Measurements from ENCODE around the gene ACOX3.
"Not testable (repeated sequence)": the region's sequence is repeated elsewhere in the genome, so short reads cannot be mapped to it uniquely, and the experiment has no call there.

ACOX3 gene

GRCh38 chr4:8433136-8433535 is 7.4 kb downstream of the ACOX3 start:
- no peak for DNase-seq (ENCODE audit: low spot score)

- DNase-seq (ENCODE audit: low spot score): no peak
Measured at GRCh38 chr4:8431553-8431952, 9.0 kb downstream of the ACOX3 start.

GRCh38 chr4:8428288-8429097 is 12.0 kb downstream of the ACOX3 start:
- peak; percentile 90 for DNase-seq (ENCODE audit: low spot score)

GRCh38 chr4:8427761-8428287 is 12.7 kb downstream of the ACOX3 start:
- DNase-seq (ENCODE audit: low spot score): peak; percentile 20

- DNase-seq (ENCODE audit: low spot score): no peak
Measured at GRCh38 chr4:8427262-8427661, 13.3 kb downstream of the ACOX3 start.

GRCh38 chr4:8422786-8423185 is 17.7 kb downstream of the ACOX3 start:
- DNase-seq (ENCODE audit: low spot score): no peak

GRCh38 chr4:8422327-8422726 is 18.2 kb downstream of the ACOX3 start:
- DNase-seq (ENCODE audit: low spot score): no peak

- DNase-seq (ENCODE audit: low spot score): not testable (repeated sequence)
Measured at GRCh38 chr4:8420151-8420550, 20.4 kb downstream of the ACOX3 start.

- DNase-seq (ENCODE audit: low spot score): no peak
Measured at GRCh38 chr4:8419222-8420041, 21.1 kb downstream of the ACOX3 start.

- DNase-seq (ENCODE audit: low spot score): no peak
Measured at GRCh38 chr4:8417071-8417614, 23.4 kb downstream of the ACOX3 start.

- DNase-seq (ENCODE audit: low spot score): no peak
Measured at GRCh38 chr4:8414377-8414776, 26.1 kb downstream of the ACOX3 start.

- no peak for DNase-seq (ENCODE audit: low spot score)
Measured at GRCh38 chr4:8412288-8412687, 28.2 kb downstream of the ACOX3 start.

GRCh38 chr4:8411351-8412180 is 29.0 kb downstream of the ACOX3 start:
- no peak for DNase-seq (ENCODE audit: low spot score)

GRCh38 chr4:8410641-8411271 is 29.8 kb downstream of the ACOX3 start:
- peak; percentile 87 for DNase-seq (ENCODE audit: low spot score)

- no peak for DNase-seq (ENCODE audit: low spot score)
Measured at GRCh38 chr4:8410066-8410625, 30.4 kb downstream of the ACOX3 start.

GRCh38 chr4:8409264-8410065 is 31.1 kb downstream of the ACOX3 start:
- no peak for DNase-seq (ENCODE audit: low spot score)

- no peak for DNase-seq (ENCODE audit: low spot score)
Measured at GRCh38 chr4:8407756-8408155, 32.8 kb downstream of the ACOX3 start.

GRCh38 chr4:8407316-8407715 is 33.2 kb downstream of the ACOX3 start:
- DNase-seq (ENCODE audit: low spot score): no peak

- DNase-seq (ENCODE audit: low spot score): not testable (repeated sequence)
Measured at GRCh38 chr4:8406887-8407286, 33.6 kb downstream of the ACOX3 start.

- DNase-seq (ENCODE audit: low spot score): no peak
Measured at GRCh38 chr4:8405516-8405875, 35.0 kb downstream of the ACOX3 start.
